RCC 7860 (cell line): Measurements from ENCODE around the gene YKT6.

ENCODE experiments used
- DNase-seq: peaks from one replicate; pipeline ENCODE4 v3.0.0-alpha.2; 2015; ENCODE audit warnings: low spot score
- FAIRE-seq: peaks from 2 replicates; lab custom pipeline; 2012; peaks lifted over from hg19 to GRCh38; lab: Jason Lieb, UNC

The YKT6 gene

DNA sequence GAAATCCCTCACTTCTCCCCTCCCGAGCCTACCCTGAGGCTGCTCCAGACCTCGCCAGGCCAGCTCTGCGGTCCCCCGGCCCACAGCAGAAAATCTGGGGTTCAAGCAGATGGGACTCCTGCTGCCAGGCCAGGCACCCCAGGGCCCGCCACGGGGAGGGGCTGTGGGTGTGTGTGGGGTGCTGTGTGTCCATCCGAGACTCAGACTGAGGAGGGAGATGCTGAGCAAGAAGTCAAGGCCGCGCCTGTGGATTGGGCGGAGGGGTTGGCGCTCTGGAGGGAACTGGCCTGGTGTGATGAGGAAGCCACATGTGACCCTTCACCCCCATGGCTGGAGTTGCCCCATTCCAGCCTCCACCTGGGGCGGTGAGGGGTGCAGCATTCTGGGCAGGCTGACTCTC lies 51.1 kb downstream of the YKT6 start:
- no peak for FAIRE-seq
- DNase-seq, result no peak

GRCh38 chr7:44256459-44256858 lies 55.7 kb downstream of the YKT6 start:
- no peak for FAIRE-seq

GRCh38 chr7:44257213-44257612 lies 56.4 kb downstream of the YKT6 start:
- no peak for FAIRE-seq
- DNase-seq, result no peak

More at GRCh38 chr7:44256459-44256858, 55.7 kb downstream of the YKT6 start:
- DNase-seq, result no peak

- FAIRE-seq (peak; percentile 96), DNase-seq (peak; percentile 98)
These were observed 57.0 kb downstream of the YKT6 start for GRCh38 chr7:44257618-44258422.

- FAIRE-seq (no peak), DNase-seq (no peak)
These were observed 57.6 kb downstream of the YKT6 start for GRCh38 chr7:44258423-44258760.

- FAIRE-seq (no peak), DNase-seq (no peak)
These were observed 58.2 kb downstream of the YKT6 start for GRCh38 chr7:44258865-44259546.

DNA sequence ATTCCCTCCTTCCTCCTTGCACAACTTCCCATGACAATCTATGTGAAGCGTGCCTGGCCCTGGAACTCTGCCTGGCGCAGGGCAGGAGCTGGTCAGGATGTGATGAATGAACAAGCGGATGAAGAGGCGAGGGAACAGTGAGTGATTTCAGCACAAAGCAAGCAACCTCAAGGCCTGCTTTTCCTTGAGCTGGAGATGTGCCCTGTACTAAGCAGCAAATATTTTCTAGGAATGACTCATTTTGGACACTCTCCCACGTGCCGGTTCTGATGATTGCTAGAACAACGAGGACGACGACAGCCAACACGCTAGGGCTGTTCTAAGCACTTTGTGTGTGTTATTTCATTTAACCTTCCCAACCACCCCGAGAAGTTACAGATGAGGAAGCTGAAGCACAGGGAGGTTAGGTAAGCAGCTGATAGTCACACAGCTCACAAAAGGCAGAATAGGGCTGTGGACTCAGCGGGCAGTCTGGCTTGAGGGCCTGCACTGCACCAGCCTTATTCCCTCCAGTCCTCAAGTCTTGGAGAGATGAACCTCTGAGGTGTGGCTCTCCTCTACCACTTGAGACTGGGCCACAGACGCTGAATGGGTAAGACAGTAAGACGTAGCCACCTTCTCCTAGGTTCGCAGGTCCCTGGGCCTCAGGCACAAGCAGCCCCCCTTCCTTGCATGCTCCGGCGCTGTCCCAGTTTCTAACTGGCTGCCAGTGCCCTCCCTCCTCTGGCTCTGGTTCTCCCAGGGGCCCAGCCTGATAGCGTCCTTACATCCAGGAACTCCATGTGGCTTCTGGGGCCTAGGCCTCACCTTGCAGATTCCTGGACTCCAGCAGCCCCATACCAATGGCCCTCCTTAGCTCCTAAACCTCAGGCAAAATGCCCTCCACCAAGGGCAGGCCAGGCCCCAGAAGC lies 59.0 kb downstream of the YKT6 start:
- DNase-seq (peak; percentile 44), FAIRE-seq (no peak)

GRCh38 chr7:44261240-44261639 lies 60.5 kb downstream of the YKT6 start:
- FAIRE-seq, result no peak
- DNase-seq, result no peak

- FAIRE-seq, result no peak
- no peak for DNase-seq
These were observed 61.3 kb downstream of the YKT6 start for GRCh38 chr7:44262031-44262430.

DNA sequence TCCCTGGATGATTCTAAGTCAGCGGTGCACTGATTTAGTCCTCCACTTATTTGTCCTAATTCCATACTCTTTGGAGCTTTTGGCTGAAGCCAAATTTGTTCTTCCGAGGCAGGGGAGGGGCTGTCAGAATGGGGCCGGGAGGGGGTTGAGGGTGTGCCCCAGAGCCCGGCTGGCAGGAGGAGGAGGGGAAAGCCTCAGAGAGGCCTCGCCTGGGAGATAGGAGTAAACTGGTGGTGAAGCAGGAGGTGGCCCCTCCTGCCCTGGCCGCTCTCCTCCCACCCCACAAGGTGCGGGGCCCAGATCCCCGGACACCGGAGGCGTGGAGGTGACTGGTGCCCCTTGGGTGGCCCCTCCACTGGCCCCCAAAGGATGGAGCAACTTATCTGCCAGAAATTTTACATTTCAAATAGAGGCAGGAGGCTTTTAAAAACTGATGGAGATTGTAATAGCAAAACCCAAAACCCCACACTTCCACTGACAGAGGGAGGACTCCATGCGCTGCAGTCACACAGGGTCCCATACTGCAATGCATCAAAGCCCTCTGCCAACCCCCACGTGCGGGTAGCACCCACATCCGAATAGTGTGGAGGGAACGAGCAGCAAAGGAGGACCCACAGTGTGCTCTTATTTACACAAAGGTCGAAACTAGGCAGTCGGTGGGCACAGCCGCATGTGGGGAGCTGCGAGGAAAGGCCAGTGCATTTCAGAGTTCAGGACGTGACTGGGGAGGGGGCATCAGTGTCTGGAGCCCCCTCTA lies 62.7 kb downstream of the YKT6 start:
- no peak for FAIRE-seq
- DNase-seq, result no peak
